Renal cortex interstitium (tissue), 11 donors: ENCODE data around the gene C5orf63. TPM values are rescaled to one million over a fixed set of nuclear protein-coding genes. Genes with fewer than 3 reads are reported as not detected.
"Not testable (repeated sequence)": the region's sequence is repeated elsewhere in the genome, so short reads cannot be mapped to it uniquely, and the experiment has no call there.

Experiments
- DNase-seq, 11 donors: peaks; one replicate each; pipeline ENCODE4 v3.0.0-alpha.2; 2013; ENCODE audit warnings: low read depth in 9 of 11, low spot score in 4 of 11; ENCODE audit errors: extremely low read depth in 1 of 11
- polyA plus RNA-seq, 3 donors: library from polyadenylated mRNA; unstranded; fragments of 120-200 nt; gene quantifications; one replicate each; pipeline ENCODE4 v1.2.1, GENCODE V29; 2013; ENCODE audit not compliant: insufficient read length in 3 of 3

The C5orf63 gene
- polyA plus RNA-seq, 3 donors: 11.1 to 15.4 (median 13.5) TPM

GRCh38 chr5:127084656-127085055, 11.4 kb upstream of the C5orf63 start:
- DNase-seq: no peak

- no peak for DNase-seq
Observed at GRCh38 chr5:127083711-127084110, 10.4 kb upstream of the C5orf63 start.

GRCh38 chr5:127079994-127080491, 6.7 kb upstream of the C5orf63 start:
- no peak for DNase-seq

GRCh38 chr5:127077366-127077765, 4.1 kb upstream of the C5orf63 start:
- peak in 1 of 11 donors; percentile 13 for DNase-seq

GRCh38 chr5:127076315-127077129, 3.2 kb upstream of the C5orf63 start:
- peak in 5 of 11 donors; percentile 34 to 49 (median 43) for DNase-seq

- no peak for DNase-seq
Observed at GRCh38 chr5:127074466-127074865, 1.2 kb upstream of the C5orf63 start.

- no peak for DNase-seq
Observed at GRCh38 chr5:127070243-127070642, 3.1 kb downstream of the C5orf63 start.

GRCh38 chr5:127068493-127069214, 4.6 kb downstream of the C5orf63 start:
- no peak for DNase-seq

- no peak for DNase-seq
Observed at GRCh38 chr5:127066721-127067120, 6.6 kb downstream of the C5orf63 start.

GRCh38 chr5:127064253-127064840, 9.0 kb downstream of the C5orf63 start:
- no peak for DNase-seq

- DNase-seq: no peak
Observed at GRCh38 chr5:127063257-127063913, 9.9 kb downstream of the C5orf63 start.

- DNase-seq: no peak
Observed at GRCh38 chr5:127061956-127062355, 11.3 kb downstream of the C5orf63 start.

GRCh38 chr5:127061537-127061936, 11.8 kb downstream of the C5orf63 start:
- no peak for DNase-seq

- no peak for DNase-seq
Observed at GRCh38 chr5:127060470-127060985, 12.8 kb downstream of the C5orf63 start.

- DNase-seq: no peak
Observed at GRCh38 chr5:127056896-127057295, 16.4 kb downstream of the C5orf63 start.

- DNase-seq: no peak
Observed at GRCh38 chr5:127055880-127056653, 17.2 kb downstream of the C5orf63 start.

- not testable (repeated sequence) for DNase-seq
Observed at GRCh38 chr5:127053551-127053950, 19.8 kb downstream of the C5orf63 start.

GRCh38 chr5:127053049-127053448, 20.3 kb downstream of the C5orf63 start:
- DNase-seq: no peak
